ENCODE data around the gene ANGPTL1. TPM values are rescaled to one million over a fixed set of nuclear protein-coding genes. Genes with fewer than 3 reads are reported as not detected.

Gene ANGPTL1
- total and polyA plus RNA-seq, 2 of the 13 experiments (the other 11 are each of a cell fraction or from before 2014, with no cell fraction given) = 2.9 to 9.3 TPM

- Histone ChIP-seq H3K4me3 (replicated peaks in 1 of 3; ENCODE audit: insufficient read depth in 1 of 3, low read depth in 2 of 3, low read length in 3 of 3) (no peak overlapping the region), H3K79me2 (ENCODE audit: insufficient read depth, low read length) (no peaks in the 10 kb centered on the region), H3K27me3 (ENCODE audit: control insufficient read depth in 1 of 2, insufficient read depth in 2 of 2, low read length in 2 of 2) (no peaks in the 10 kb centered on the region), H3K4me1 (ENCODE audit: insufficient read depth, low read length) (no peaks in the 10 kb centered on the region), H2AFZ (ENCODE audit: low read length) (no peak overlapping the region), H3K36me3 (replicated peaks in 1 of 2; ENCODE audit: control insufficient read depth in 1 of 2, insufficient read depth in 2 of 2, low read length in 2 of 2) (peaks cover 4 to 29% of the 10 kb centered on the region in 2 experiments), H3K9ac (ENCODE audit: insufficient read depth, low read depth, low read length) (no peak overlapping the region), H3K27ac (ENCODE audit: extremely low read length, insufficient read depth, low read length) (no peak overlapping the region), H3K9me3 (ENCODE audit: low read length) (no peaks in the 10 kb centered on the region), H3K4me2 (ENCODE audit: low read depth, low read length) (no peak overlapping the region), H4K20me1 (ENCODE audit: insufficient read depth, low read length) (no peaks in the 10 kb centered on the region)
- ChIA-PET CTCF (ENCODE audit: low intra/inter-chr PET ratio, low total read pairs) (no interaction called here), POLR2A (no interaction called here)
- DNase-seq (ENCODE audit: low spot score) (no peak), ATAC-seq (no peak), FAIRE-seq (no peak)
- no TSS peak for BruUV-seq (replicated peaks)
- intact Hi-C loops (cut with micrococcal nuclease; ENCODE audit: unreplicated experiment) = no loop called here
- 86% methylated on average over 4 of the region's 4 CpGs for WGBS (ENCODE audit: low lambda C conversion rate)
- in situ Hi-C loops (cut with HindIII; ENCODE audit: extremely low pct_ligation_motif_present, low pct_unique_long_range_greater_than_20kb) = no loop called here
- TF ChIP-seq HINFP (CRISPR knock-in tag; IDR thresholded peaks at IDR 0.05; ENCODE audit: low read depth) (no peak), SP2 (CRISPR knock-in tag; IDR thresholded peaks at IDR 0.05) (no peak), PRMT3 (CRISPR knock-in tag; IDR thresholded peaks at IDR 0.05; ENCODE audit: borderline replicate concordance, low read depth) (no peak), PRPF4 (IDR thresholded peaks at IDR 0.05; ENCODE audit: low read depth, low read length, poor library complexity, severe bottlenecking) (no peak), KMT2B (CRISPR knock-in tag; IDR thresholded peaks at IDR 0.05) (no peak), ZFY (CRISPR knock-in tag; IDR thresholded peaks at IDR 0.05) (no peak), GATAD1 (CRISPR knock-in tag; IDR thresholded peaks at IDR 0.05) (no peak), ZNF496 (CRISPR knock-in tag; IDR thresholded peaks at IDR 0.05; ENCODE audit: insufficient replicate concordance) (no peak), SAP130 (CRISPR knock-in tag; IDR thresholded peaks at IDR 0.05; ENCODE audit: low read depth) (no peak), MYNN (CRISPR knock-in tag; IDR thresholded peaks at IDR 0.05; ENCODE audit: low read depth) (no peak), ZNF275 (CRISPR knock-in tag; IDR thresholded peaks at IDR 0.05; ENCODE audit: borderline replicate concordance) (no peak), ZNF232 (CRISPR knock-in tag; IDR thresholded peaks at IDR 0.05; ENCODE audit: borderline replicate concordance) (no peak), JUND (CRISPR knock-in tag; IDR thresholded peaks at IDR 0.05) (no peak), PHF20 (CRISPR knock-in tag; IDR thresholded peaks at IDR 0.05) (no peak), ZNF773 (CRISPR knock-in tag; IDR thresholded peaks at IDR 0.05; ENCODE audit: borderline replicate concordance) (no peak), HIVEP1 (CRISPR knock-in tag; IDR thresholded peaks at IDR 0.05) (no peak), KLF13 (CRISPR knock-in tag; IDR thresholded peaks at IDR 0.05) (no peak)
- TF ChIP-seq, protein P1, sequence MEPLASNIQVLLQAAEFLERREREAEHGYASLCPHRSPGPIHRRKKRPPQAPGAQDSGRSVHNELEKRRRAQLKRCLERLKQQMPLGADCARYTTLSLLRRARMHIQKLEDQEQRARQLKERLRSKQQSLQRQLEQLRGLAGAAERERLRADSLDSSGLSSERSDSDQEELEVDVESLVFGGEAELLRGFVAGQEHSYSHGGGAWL (CRISPR knock-in tag; IDR thresholded peaks at IDR 0.05) = no peak
- TF ChIP-seq, protein P2, sequence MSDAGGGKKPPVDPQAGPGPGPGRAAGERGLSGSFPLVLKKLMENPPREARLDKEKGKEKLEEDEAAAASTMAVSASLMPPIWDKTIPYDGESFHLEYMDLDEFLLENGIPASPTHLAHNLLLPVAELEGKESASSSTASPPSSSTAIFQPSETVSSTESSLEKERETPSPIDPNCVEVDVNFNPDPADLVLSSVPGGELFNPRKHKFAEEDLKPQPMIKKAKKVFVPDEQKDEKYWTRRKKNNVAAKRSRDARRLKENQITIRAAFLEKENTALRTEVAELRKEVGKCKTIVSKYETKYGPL (CRISPR knock-in tag; IDR thresholded peaks at IDR 0.05) = no peak
Measured at GRCh38 chr1:178885869-178886268, 15.0 kb upstream of the ANGPTL1 start.
